Heart right ventricle (tissue), 16 donors: ENCODE results near the gene HNRNPM. TPM values are rescaled to one million over a fixed set of nuclear protein-coding genes. Genes with fewer than 3 reads are reported as not detected.
"Not testable (repeated sequence)": the region's sequence is repeated elsewhere in the genome, so short reads cannot be mapped to it uniquely, and the experiment has no call there.

Source experiments
- ATAC-seq, 8 donors: fragments of 200-7000 bp; cut with Tn5 transposase; one replicate each; pipeline ENCODE4 v1.9.1; 2020; ENCODE audit warnings: mild to moderate bottlenecking in 8 of 8, moderate library complexity in 8 of 8, moderate number of reproducible peaks in 1 of 8
- DNase-seq, 2 donors: peaks; one replicate each; pipeline ENCODE4 v3.0.0-alpha.2; 2020
- H3K27ac ChIP-seq, 10 donors: fragments of 200-600 bp; sonication (generic) in 2 of 10; one replicate each; pipeline versions ENCODE4 v1.5.0 to v1.8.0; 2020 to 2022; ENCODE audit warnings: mild to moderate bottlenecking in 3 of 10
- H3K27me3 ChIP-seq, 7 donors: fragments of 200-600 bp; one replicate each; pipeline ENCODE4 v1.8.0; 2021 to 2022; ENCODE audit warnings: mild to moderate bottlenecking in 2 of 7
- H3K36me3 ChIP-seq, 9 donors: fragments of 200-600 bp; sonication (generic) in 1 of 9; one replicate each; pipeline versions ENCODE4 v1.5.0 to v1.8.0; 2020 to 2022; ENCODE audit warnings: mild to moderate bottlenecking in 2 of 9
- H3K4me1 ChIP-seq, 9 donors: fragments of 200-600 bp; sonication (generic) in 1 of 9; one replicate each; pipeline versions ENCODE4 v1.5.0 to v1.8.0; 2020 to 2022; ENCODE audit warnings: mild to moderate bottlenecking in 4 of 9
- H3K4me3 ChIP-seq, 10 donors: fragments of 200-600 bp; sonication (generic) in 2 of 10; one replicate each; pipeline versions ENCODE4 v1.5.0 to v1.8.0; 2020 to 2022; ENCODE audit warnings: mild to moderate bottlenecking in 7 of 10, moderate library complexity in 2 of 10
- H3K9me3 ChIP-seq, 11 donors: fragments of 200-600 bp in 10 of 11; sonication (generic) in 2 of 11; one replicate each; pipeline versions ENCODE4 v1.5.0 to v1.8.0; 2013 to 2022; ENCODE audit warnings: mild to moderate bottlenecking in 2 of 11, control low read depth in 1 of 11, moderate library complexity in 1 of 11
- WGBS, 2 donors: extraction: QIAGEN DNeasy Blood & Tissue Kit; methylation state at CpG; one replicate each; pipeline ENCODE4 v1.1.7; 2013; ENCODE audit warnings: inconsistent platforms in 1 of 2; 5-methylcytosine and 5-hydroxymethylcytosine counted together
- intact Hi-C, 10 donors: fragments of 100-400 bp; cut with DNase I; formaldehyde crosslinking; loops; one replicate each; pipeline versions ENCODE4 v1.11.1 to v1.14.2; 2022
- polyA plus RNA-seq, 2 donors: library from polyadenylated mRNA; stranded (reverse); fragments of 200-250 nt; gene quantifications; one replicate each; pipeline ENCODE4 v1.2.3, GENCODE V29; 2013
- total RNA-seq, 10 donors: library from RNA; stranded (reverse); fragmentation: NEBNext Ultra II Directional in 3 of 10; extraction: Animal tissue kit (Norgen Biotek cat#: 25700) in 3 of 10; gene quantifications; one replicate each; pipeline versions ENCODE4 v1.2.1 to v1.2.4, GENCODE V29; 2021 to 2023
- TF ChIP-seq, protein P1 (sequence below), 9 donors: fragments of 200-600 bp; sonication (generic) in 2 of 9; IDR thresholded peaks; one replicate each; pipeline versions ENCODE4 v1.5.0 to v1.8.0; 2021 to 2022; ENCODE audit warnings: antibody characterized with exemption in 9 of 9, mild to moderate bottlenecking in 5 of 9, moderate library complexity in 1 of 9
- donor health status: Arrhythmogenic right ventricular cardiomyopathy.
- donor health status: ischemic (EF 13 %, LVEDD 7.1; RV severe dilation, severe dysfunction).
- donor health status: healthy with polysubstance abuse.
- donor health status: DM: no; HTN: yes; CAD: no.
- donor health status: DM: no; HTN: no; CAD: no.
- donor health status: ischemic (EF 25% LVEDD 6.9; RV normal size, moderate dysfunction).
- donor health status: ischemic (EF 25% LVEDD 5.7; RV mildly dilated, moderate dysfunction).
- donor health status: healthy.
- donor health status: DM: yes; HTN: yes; CAD: no.
- donor health status: Ischemic cardiomyopathy.
- donor health status: ischemic (EF 35%, LVEDD 5.7; RV mildly dilated, moderate dysfunction).
- donor health status: nonischemic (EF 11% LVEDD 7.7; RV severe dilation, severe dysfunction).
- donor health status: DM: yes; HTN: yes; CAD: no.
- donor health status: PGD.
- donor health status: ischemic (EF 29% LVEDD 5.4; RV normal size, mild dysfunction).
- donor health status: nonischemic (EF 23%, LVEDD 6.1; RV moderate dilation, normal function).

Gene HNRNPM
- total and polyA plus RNA-seq, 12 donors, result 48.5 to 127 (median 93.9) TPM

- H3K27me3 ChIP-seq, result no peaks in the 10 kb centered on the region
- intact Hi-C loops, result no loop called here
- no peak overlapping the region for H3K27ac ChIP-seq
- TF ChIP-seq, protein P1, sequence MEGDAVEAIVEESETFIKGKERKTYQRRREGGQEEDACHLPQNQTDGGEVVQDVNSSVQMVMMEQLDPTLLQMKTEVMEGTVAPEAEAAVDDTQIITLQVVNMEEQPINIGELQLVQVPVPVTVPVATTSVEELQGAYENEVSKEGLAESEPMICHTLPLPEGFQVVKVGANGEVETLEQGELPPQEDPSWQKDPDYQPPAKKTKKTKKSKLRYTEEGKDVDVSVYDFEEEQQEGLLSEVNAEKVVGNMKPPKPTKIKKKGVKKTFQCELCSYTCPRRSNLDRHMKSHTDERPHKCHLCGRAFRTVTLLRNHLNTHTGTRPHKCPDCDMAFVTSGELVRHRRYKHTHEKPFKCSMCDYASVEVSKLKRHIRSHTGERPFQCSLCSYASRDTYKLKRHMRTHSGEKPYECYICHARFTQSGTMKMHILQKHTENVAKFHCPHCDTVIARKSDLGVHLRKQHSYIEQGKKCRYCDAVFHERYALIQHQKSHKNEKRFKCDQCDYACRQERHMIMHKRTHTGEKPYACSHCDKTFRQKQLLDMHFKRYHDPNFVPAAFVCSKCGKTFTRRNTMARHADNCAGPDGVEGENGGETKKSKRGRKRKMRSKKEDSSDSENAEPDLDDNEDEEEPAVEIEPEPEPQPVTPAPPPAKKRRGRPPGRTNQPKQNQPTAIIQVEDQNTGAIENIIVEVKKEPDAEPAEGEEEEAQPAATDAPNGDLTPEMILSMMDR (IDR thresholded peaks at IDR 0.05), result no peak
- no peak for DNase-seq
- H3K4me1 ChIP-seq, result peaks cover 0 to 24% (median 7%) of the 10 kb centered on the region in 9 donors
- no peak overlapping the region for H3K4me3 ChIP-seq
- no peak for ATAC-seq
- peaks cover 0 to 63% (median 13%) of the 10 kb centered on the region in 9 donors for H3K36me3 ChIP-seq
- WGBS, 2 donors, result 96 to 97% methylated on average over 12 of the region's 12 CpGs
- no peaks in the 10 kb centered on the region for H3K9me3 ChIP-seq
Observed at GRCh38 chr19:8438236-8438635, 6.5 kb upstream of the HNRNPM start.

DNA sequence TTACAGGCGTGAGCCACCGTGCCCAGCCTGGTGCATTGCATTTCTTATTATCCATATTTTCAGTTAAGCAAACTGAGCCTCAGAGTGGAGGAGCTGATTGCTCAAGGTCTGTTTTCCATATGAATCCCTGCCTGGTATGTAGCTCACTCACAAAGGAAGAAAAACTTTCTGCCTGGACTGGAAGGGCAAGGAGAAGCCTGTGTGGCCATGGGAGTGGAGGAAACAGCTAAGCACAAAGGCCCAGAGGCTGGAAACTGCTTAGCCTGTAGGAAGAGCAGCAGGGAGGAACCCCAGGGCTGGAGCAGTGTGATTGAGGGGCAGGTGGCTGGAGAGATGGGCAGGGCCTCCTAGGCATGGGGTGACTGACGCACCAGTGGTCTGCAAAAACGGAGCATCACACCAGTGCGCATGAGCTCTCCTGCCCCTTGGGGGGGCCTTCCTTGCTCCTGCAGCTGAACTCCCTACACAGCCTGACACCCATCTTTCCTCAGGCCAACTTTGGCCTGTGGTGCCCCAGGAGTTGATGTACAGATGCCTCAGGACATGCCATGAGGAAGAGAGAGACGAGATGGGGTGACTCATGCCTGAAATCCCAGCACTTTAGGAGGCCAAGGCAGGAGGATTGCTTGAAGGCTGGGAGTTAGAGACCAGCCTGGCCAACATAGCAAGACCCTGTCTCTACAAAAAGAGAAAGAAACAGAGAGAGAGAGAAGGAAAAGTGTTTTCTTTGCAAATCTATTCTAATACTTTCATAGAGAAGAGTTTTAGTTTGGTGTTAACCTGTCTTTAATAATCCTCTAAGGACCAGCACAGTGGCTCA is 2.8 kb upstream of the HNRNPM start:
- TF ChIP-seq, protein P1 (IDR thresholded peaks at IDR 0.05), result no peak
- 88 to 92% methylated on average over 6 of the region's 6 CpGs for WGBS, 2 donors

DNA sequence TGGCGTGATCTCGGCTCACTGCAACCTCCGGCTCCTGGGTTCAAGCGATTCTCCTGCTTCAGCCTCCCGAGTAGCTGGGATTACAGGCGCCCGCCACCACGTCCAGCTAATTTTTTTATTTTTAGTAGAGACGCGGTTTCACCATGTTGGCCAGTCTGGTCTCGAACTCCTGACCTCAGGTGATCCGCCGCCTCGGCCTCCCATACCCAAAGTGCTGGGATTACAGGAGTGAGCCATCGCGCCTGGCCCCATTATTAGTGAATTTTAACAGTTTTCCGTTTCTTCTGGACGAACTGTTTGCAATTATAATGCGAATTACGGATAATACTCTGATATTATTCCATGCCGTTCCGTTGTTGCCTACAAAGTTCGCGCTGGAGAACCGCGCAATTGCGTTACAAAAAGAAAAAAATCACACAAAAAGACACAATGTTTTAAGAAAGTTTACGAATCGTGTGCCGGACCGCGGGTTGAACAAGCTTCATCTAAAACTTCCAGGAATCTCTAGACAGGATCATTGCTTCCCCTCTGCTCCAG is 567 bp upstream of the HNRNPM start:
- not testable (repeated sequence) for ATAC-seq, H3K9me3 ChIP-seq, DNase-seq, H3K27me3 ChIP-seq
- Histone ChIP-seq H3K4me3 (peak overlapping the region; percentile 81 to 99 (median 90)), H3K4me1 (peaks cover 21 to 45% (median 38%) of the 10 kb centered on the region in 9 donors), H3K27ac (peak overlapping the region in 9 of 10 donors; percentile 92 to 99 (median 97)), H3K36me3 (peaks cover 0 to 36% (median 0%) of the 10 kb centered on the region in 9 donors)
- 30 to 31% methylated on average over 32 of the region's 32 CpGs for WGBS, 2 donors
- intact Hi-C loops, result loop anchor here in 2 of 10 donors (2.0 to 10.0 kb wide), 3 partner anchors 31 to 61 kb away; partner anchors contain the start of genes MARCHF2 (in 1 of the 2), PRAM1 (in 1 of the 2) and RAB11B (in 1 of the 2)

More for the DNA sequence above, 2.8 kb upstream of the HNRNPM start:
- no peak overlapping the region for H3K27ac ChIP-seq
- peaks cover 0 to 48% (median 13%) of the 10 kb centered on the region in 9 donors for H3K36me3 ChIP-seq
- no peak for ATAC-seq
- peaks cover 10 to 27% (median 16%) of the 10 kb centered on the region in 9 donors for H3K4me1 ChIP-seq
- H3K9me3 ChIP-seq, result no peaks in the 10 kb centered on the region
- DNase-seq, result no peak
- no peaks in the 10 kb centered on the region for H3K27me3 ChIP-seq
- H3K4me3 ChIP-seq, result no peak overlapping the region
- intact Hi-C loops, result loop anchor here in 2 of 10 donors (5.0 to 10.0 kb wide), 2 partner anchors 50 to 63 kb away; partner anchors contain the start of genes PRAM1 (in 1 of the 2) and RAB11B (in 1 of the 2)

DNA sequence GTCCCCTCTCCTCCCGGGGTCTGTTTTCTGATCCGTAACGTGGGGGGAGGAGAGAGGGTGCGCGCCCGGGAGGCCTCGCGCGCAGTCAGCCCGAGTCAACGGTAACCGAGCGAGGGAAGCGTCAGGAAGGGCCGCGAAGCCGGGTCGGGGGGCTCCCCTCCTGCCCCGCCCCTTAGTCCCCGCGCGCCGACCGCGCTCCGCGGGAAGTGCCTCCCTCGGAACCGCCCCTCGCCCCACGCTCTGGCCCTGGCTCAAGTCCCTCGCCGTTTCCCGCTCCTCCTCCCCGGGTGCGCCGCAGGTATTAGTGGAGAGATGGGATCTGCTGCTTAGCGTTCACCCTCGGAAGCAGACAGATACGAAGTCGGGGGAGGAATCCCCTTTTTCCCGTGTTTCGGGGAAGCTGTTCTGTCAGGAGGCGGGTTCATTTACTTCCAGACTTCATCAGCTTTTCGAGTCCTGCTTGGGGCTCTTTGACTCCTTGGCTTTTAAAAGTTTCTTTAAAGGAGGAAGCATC is 770 bp downstream of the HNRNPM start:
- TF ChIP-seq, protein P1 (IDR thresholded peaks at IDR 0.05), result no peak
- 0% methylated on average over 31 to 45 of the region's 45 CpGs for WGBS, 2 donors
- H3K27me3 ChIP-seq, result no peaks in the 10 kb centered on the region
- no peaks in the 10 kb centered on the region for H3K9me3 ChIP-seq
- H3K4me3 ChIP-seq, result peak overlapping the region; percentile 81 to 99 (median 90)
- ATAC-seq (peak; percentile 59 to 78 (median 69)), DNase-seq (peak; percentile 62 to 69)
- H3K27ac ChIP-seq, result peak overlapping the region; percentile 90 to 99 (median 97)
- intact Hi-C loops, result loop anchor here in 4 of 10 donors (2.0 to 10.0 kb wide), 3 partner anchors 33 to 59 kb away; partner anchors contain the start of genes MARCHF2 (in 3 of the 4) and PRAM1 (in 1 of the 4)
- H3K4me1 ChIP-seq, result peaks cover 28 to 55% (median 48%) of the 10 kb centered on the region in 9 donors
- H3K36me3 ChIP-seq, result peaks cover 0 to 30% (median 0%) of the 10 kb centered on the region in 9 donors
